GM18517 (cell line): ENCODE data around the gene CDKL4.
"Not testable (repeated sequence)": the region's sequence is repeated elsewhere in the genome, so short reads cannot be mapped to it uniquely, and the experiment has no call there.

Experiments
- ATAC-seq: cut with Tn5 transposase; IDR thresholded peaks from one replicate; pipeline ENCODE4 v1.9.1; 2021; ENCODE audit warnings: mild to moderate bottlenecking, moderate library complexity; ENCODE audit not compliant: unreplicated experiment

The CDKL4 gene

GRCh38 chr2:39179974-39180960 lies 63.5 kb downstream of the CDKL4 start:
- no peak for ATAC-seq

GRCh38 chr2:39178756-39179155 lies 65.0 kb downstream of the CDKL4 start:
- ATAC-seq = no peak

GRCh38 chr2:39176997-39177396 lies 66.8 kb downstream of the CDKL4 start:
- no peak for ATAC-seq

- ATAC-seq = no peak
Measured at GRCh38 chr2:39175026-39175812, 68.6 kb downstream of the CDKL4 start.

- no peak for ATAC-seq
Measured at GRCh38 chr2:39174022-39174421, 69.7 kb downstream of the CDKL4 start.

- ATAC-seq = not testable (repeated sequence)
Measured at GRCh38 chr2:39172047-39172706, 71.6 kb downstream of the CDKL4 start.

- no peak for ATAC-seq
Measured at GRCh38 chr2:39171621-39172020, 72.1 kb downstream of the CDKL4 start.

- ATAC-seq = no peak
Measured at GRCh38 chr2:39164089-39164488, 79.7 kb downstream of the CDKL4 start.

- no peak for ATAC-seq
Measured at GRCh38 chr2:39160982-39161381, 82.8 kb downstream of the CDKL4 start.

- no peak for ATAC-seq
Measured at GRCh38 chr2:39159283-39159682, 84.5 kb downstream of the CDKL4 start.

- no peak for ATAC-seq
Measured at GRCh38 chr2:39158351-39158750, 85.4 kb downstream of the CDKL4 start.

- no peak for ATAC-seq
Measured at GRCh38 chr2:39156846-39157245, 86.9 kb downstream of the CDKL4 start.

GRCh38 chr2:39156107-39156506 lies 87.7 kb downstream of the CDKL4 start:
- ATAC-seq = no peak

- ATAC-seq = not testable (repeated sequence)
Measured at GRCh38 chr2:39155573-39155972, 88.2 kb downstream of the CDKL4 start.

GRCh38 chr2:39154944-39155343 lies 88.8 kb downstream of the CDKL4 start:
- ATAC-seq = no peak

- no peak for ATAC-seq
Measured at GRCh38 chr2:39153312-39153711, 90.5 kb downstream of the CDKL4 start.

- ATAC-seq = no peak
Measured at GRCh38 chr2:39152504-39152903, 91.3 kb downstream of the CDKL4 start.

GRCh38 chr2:39150890-39151497 lies 92.8 kb downstream of the CDKL4 start:
- no peak for ATAC-seq

- no peak for ATAC-seq
Measured at GRCh38 chr2:39150102-39150562, 93.6 kb downstream of the CDKL4 start.

- no peak for ATAC-seq
Measured at GRCh38 chr2:39146630-39147029, 97.1 kb downstream of the CDKL4 start.
